A549 (cell line): ENCODE results near the gene ZC3H18. TPM values are rescaled to one million over a fixed set of nuclear protein-coding genes. Genes with fewer than 3 reads are reported as not detected.

Experiments used
- ATAC-seq, 2 experiments: fragments of 200-7000 bp in 1 of 2; fragments of >200 bp in 1 of 2; cut with Nextera tagmentation in 1 of 2; cut with Tn5 transposase in 1 of 2; 3 replicates each; pipeline versions ENCODE4 v1.8.0 to v1.9.1; 2018 to 2020; ENCODE audit warnings: mild to moderate bottlenecking in 1 of 2, moderate library complexity in 1 of 2
- CTCF ChIA-PET: fragments of 300-600 bp; sonication (Branson Sonifier 250); formaldehyde crosslinking; extraction: SDS; loops from one replicate; lab custom pipeline; 2021; ENCODE audit warnings: antibody characterized with exemption, inconsistent platforms; lab: Yijun Ruan, JAX
- POLR2A ChIA-PET: fragments of 350-600 bp; formaldehyde crosslinking; extraction: SDS; loops from one replicate; lab custom pipeline; 2021; ENCODE audit warnings: antibody characterized with exemption, inconsistent platforms; lab: Yijun Ruan, JAX
- DNase-seq, 2 experiments: peaks; one replicate each; pipeline versions ENCODE4 v3.0.0 to v3.0.0-alpha.2; 2011 to 2016; ENCODE audit warnings: low read depth in 1 of 2, low spot score in 1 of 2
- FAIRE-seq: peaks from 2 replicates; lab custom pipeline; 2011; peaks lifted over from hg19 to GRCh38; lab: Jason Lieb, UNC
- H3K27ac ChIP-seq, 2 experiments: fragments of >200 bp; sonication (Bioruptor Twin); formaldehyde crosslinking; 3 replicates each; pipeline ENCODE4 v1.5.1; 2016 to 2017
- H3K4me1 ChIP-seq: fragments of >200 bp; sonication (Bioruptor Twin); formaldehyde crosslinking; 3 replicates; pipeline ENCODE4 v1.6.1; 2016
- H3K4me2 ChIP-seq: fragments of >200 bp; sonication (Bioruptor Twin); formaldehyde crosslinking; 3 replicates; pipeline ENCODE4 v1.6.1; 2016
- H3K4me3 ChIP-seq: fragments of >200 bp; sonication (Bioruptor Twin); formaldehyde crosslinking; 3 replicates; pipeline ENCODE4 v1.5.1; 2016
- H3K9me3 ChIP-seq: fragments of >200 bp; sonication (Bioruptor Twin); formaldehyde crosslinking; 3 replicates; pipeline ENCODE4 v1.6.1; 2016
- ATOH8 ChIP-seq: fragments of 250-450 bp; sonication (Bioruptor Pico); IDR thresholded peaks from 2 replicates; pipeline ENCODE4 v1.5.0; 2020; ENCODE audit warnings: low read depth, mild to moderate bottlenecking, moderate library complexity
- BHLHE40 ChIP-seq: IDR thresholded peaks from 2 replicates; pipeline ENCODE4 v1.6.1; 2012; ENCODE audit warnings: low read depth, low read length, inconsistent platforms
- CBX2 ChIP-seq: fragments of 200-600 bp; sonication (generic); IDR thresholded peaks from 2 replicates; pipeline ENCODE4 v1.6.1; 2016; ENCODE audit warnings: low read depth, mild to moderate bottlenecking, borderline replicate concordance
- CHD2 ChIP-seq: fragments of 150-350 bp; IDR thresholded peaks from 2 replicates; pipeline ENCODE4 v1.6.1; 2014; ENCODE audit warnings: low read length; ENCODE audit not compliant: partially characterized antibody
- CHD4 ChIP-seq: fragments of 200-600 bp; sonication (generic); IDR thresholded peaks from 2 replicates; pipeline ENCODE4 v1.6.1; 2016; ENCODE audit warnings: antibody characterized with exemption, mild to moderate bottlenecking, borderline replicate concordance
- E2F6 ChIP-seq: IDR thresholded peaks from 2 replicates; pipeline ENCODE4 v1.6.1; 2012; ENCODE audit warnings: low read depth, borderline replicate concordance
- EHF ChIP-seq: fragments of 250-450 bp; sonication (Bioruptor Pico); IDR thresholded peaks from 2 replicates; pipeline ENCODE4 v1.5.0; 2020; ENCODE audit warnings: mild to moderate bottlenecking
- ELK1 ChIP-seq: fragments of 150-350 bp; IDR thresholded peaks from 2 replicates; pipeline ENCODE4 v1.6.1; 2014; ENCODE audit warnings: low read depth, mild to moderate bottlenecking, low read length
- ESRRA ChIP-seq: fragments of 150-350 bp; IDR thresholded peaks from 2 replicates; pipeline ENCODE4 v1.6.1; 2014; ENCODE audit warnings: mild to moderate bottlenecking, low read length, borderline replicate concordance
- FOSL2 ChIP-seq, 2 experiments: fragments of 450-650 bp in 1 of 2; fragments of >200 bp in 1 of 2; sonication (Bioruptor Twin) in 1 of 2; formaldehyde crosslinking; IDR thresholded peaks; 2 replicates each; pipeline versions ENCODE4 v1.5.0 to v1.6.1; 2016 to 2020; ENCODE audit warnings: mild to moderate bottlenecking in 1 of 2, moderate library complexity in 1 of 2
- HOXB13 ChIP-seq: fragments of 250-450 bp; sonication (Bioruptor Pico); IDR thresholded peaks from 2 replicates; pipeline ENCODE4 v1.5.0; 2020; ENCODE audit warnings: low read depth, mild to moderate bottlenecking, moderate library complexity
- JUN ChIP-seq, 2 experiments: fragments of >200 bp; sonication (Bioruptor Twin); formaldehyde crosslinking; IDR thresholded peaks; 2 replicates in 1 of 2; 3 replicates in 1 of 2; pipeline ENCODE4 v1.6.1; 2016 to 2017
- KDM1A ChIP-seq: fragments of 200-600 bp; sonication (generic); IDR thresholded peaks from 2 replicates; pipeline ENCODE4 v1.6.1; 2016; ENCODE audit warnings: low read depth, mild to moderate bottlenecking
- KDM5A ChIP-seq: fragments of 200-600 bp; sonication (generic); IDR thresholded peaks from 2 replicates; pipeline ENCODE4 v1.6.1; 2016; ENCODE audit warnings: antibody characterized with exemption, mild to moderate bottlenecking
- MAZ ChIP-seq: fragments of 150-350 bp; IDR thresholded peaks from 2 replicates; pipeline ENCODE4 v1.6.1; 2014; ENCODE audit warnings: antibody characterized with exemption, low read depth, low read length, borderline replicate concordance
- NFE2L2 ChIP-seq: fragments of 150-350 bp; conservative IDR thresholded peaks from 2 replicates; pipeline ENCODE4 v1.6.1; 2014; ENCODE audit warnings: low read length
- NPAS2 ChIP-seq: fragments of 250-450 bp; sonication (Bioruptor Pico); IDR thresholded peaks from 2 replicates; pipeline ENCODE4 v1.8.0; 2022; ENCODE audit warnings: mild to moderate bottlenecking, moderate library complexity, borderline replicate concordance
- PBX3 ChIP-seq: IDR thresholded peaks from 2 replicates; pipeline ENCODE4 v1.6.1; 2012
- POLR2A ChIP-seq: IDR thresholded peaks from 2 replicates; pipeline ENCODE4 v1.6.1; 2012; ENCODE audit warnings: mild to moderate bottlenecking, low read length
- POLR2AphosphoS2 ChIP-seq: conservative IDR thresholded peaks from 2 replicates; pipeline ENCODE4 v1.6.1; 2012; ENCODE audit warnings: low read length, improper control_type of control experiment, inconsistent platforms
- RARB ChIP-seq: fragments of 250-450 bp; sonication (Bioruptor Pico); IDR thresholded peaks from 2 replicates; pipeline ENCODE4 v1.8.0; 2021; ENCODE audit warnings: mild to moderate bottlenecking, moderate library complexity
- REST ChIP-seq: fragments of 200-600 bp; sonication (generic); IDR thresholded peaks from 2 replicates; pipeline ENCODE4 v1.6.1; 2016; ENCODE audit warnings: antibody characterized with exemption, mild to moderate bottlenecking, moderate library complexity
- TP53 ChIP-seq: fragments of 250-450 bp; sonication (Bioruptor Pico); IDR thresholded peaks from 2 replicates; pipeline ENCODE4 v1.5.0; 2021; ENCODE audit warnings: mild to moderate bottlenecking, moderate library complexity
- ZC3H11A ChIP-seq: fragments of 450-650 bp; IDR thresholded peaks from 2 replicates; pipeline ENCODE4 v1.6.1; 2014; ENCODE audit warnings: antibody characterized with exemption, mild to moderate bottlenecking
- ZFP36 ChIP-seq: fragments of 450-650 bp; IDR thresholded peaks from 2 replicates; pipeline ENCODE4 v1.6.1; 2014; ENCODE audit warnings: borderline replicate concordance; ENCODE audit not compliant: partially characterized antibody
- ZSCAN20 ChIP-seq: fragments of 250-450 bp; sonication (Bioruptor Pico); IDR thresholded peaks from 2 replicates; pipeline ENCODE4 v1.8.0; 2022; ENCODE audit warnings: mild to moderate bottlenecking, moderate library complexity
- WGBS: methylation state at CpG from one replicate; pipeline ENCODE4 v1.1.6; 2017; ENCODE audit errors: missing lambda C conversion rate; 5-methylcytosine and 5-hydroxymethylcytosine counted together
- polyA plus RNA-seq, 4 experiments: library from polyadenylated mRNA; depleted of rRNA in 3 of 4; stranded (reverse); fragments of >200 nt; fragmentation: RNase III in 1 of 4; extraction: RNeasy Plus Mini Kit Qiagen cat#74134 plus additional on column Dnase treatment in 1 of 4; gene quantifications; 2 replicates in 3 of 4; 3 replicates in 1 of 4; pipeline ENCODE4 v1.2.3, GENCODE V29; 2011 to 2017

The ZC3H18 gene
- polyA plus RNA-seq, 2 of the 4 experiments (the other 2 are of a cell fraction), result 21.1 to 48.2 TPM

- H3K4me2 ChIP-seq, result no peak overlapping the region
- ChIA-PET CTCF (interaction anchor here (1.0 to 1.5 kb wide), 3 partner anchors 9 to 58 kb away, joined by 3 to 5 read pairs (median 4); no protein-coding TSS in a partner anchor), POLR2A (no interaction called here)
- no peak overlapping the region for H3K27ac ChIP-seq
- DNase-seq (no peak), ATAC-seq (no peak), FAIRE-seq (no peak)
- no peaks in the 10 kb centered on the region for H3K9me3 ChIP-seq
- H3K4me1 ChIP-seq, result no peaks in the 10 kb centered on the region
- no peak overlapping the region for H3K4me3 ChIP-seq
- WGBS, result 96% methylated on average over 12 of the region's 12 CpGs
- TF ChIP-seq KDM5A (no peak), REST (no peak), ZSCAN20 (CRISPR knock-in tag) (no peak), E2F6 (no peak), MAZ (no peak), POLR2A (no peak), ATOH8 (CRISPR knock-in tag) (no peak), KDM1A (no peak), HOXB13 (CRISPR knock-in tag) (no peak), EHF (CRISPR knock-in tag) (no peak), CHD2 (no peak), POLR2AphosphoS2 (no peak), ELK1 (no peak), ZC3H11A (no peak), JUN (IDR thresholded peaks at IDR 0.05) (no peak), RARB (CRISPR knock-in tag) (no peak), TP53 (CRISPR knock-in tag) (no peak)
Observed at GRCh38 chr16:88616736-88617135, 46.5 kb downstream of the ZC3H18 start.

- ATAC-seq (no peak), FAIRE-seq (no peak), DNase-seq (no peak)
- H3K9me3 ChIP-seq, result no peaks in the 10 kb centered on the region
- no peaks in the 10 kb centered on the region for H3K4me1 ChIP-seq
- WGBS, result 94% methylated on average over 20 of the region's 20 CpGs
- no peak overlapping the region for H3K4me2 ChIP-seq
- TF ChIP-seq NPAS2 (CRISPR knock-in tag) (no peak), BHLHE40 (no peak), FOSL2 (IDR thresholded peaks at IDR 0.05) (no peak), FOSL2 (CRISPR knock-in tag; IDR thresholded peaks at IDR 0.05) (no peak), TP53 (CRISPR knock-in tag) (no peak), CHD4 (no peak), ATOH8 (CRISPR knock-in tag) (no peak), ZSCAN20 (CRISPR knock-in tag) (no peak), CBX2 (no peak), KDM5A (no peak), PBX3 (no peak), NFE2L2 (no peak), ZFP36 (no peak), ESRRA (no peak), JUN (IDR thresholded peaks at IDR 0.05) (no peak)
- POLR2A ChIA-PET, result no interaction called here
- no peak overlapping the region for H3K27ac ChIP-seq
- CTCF ChIA-PET, result interaction anchor here (1.0 to 1.5 kb wide), 3 partner anchors 8 to 59 kb away, joined by 3 to 5 read pairs (median 4); no protein-coding TSS in a partner anchor
- no peak overlapping the region for H3K4me3 ChIP-seq
Observed at GRCh38 chr16:88617268-88618031, 47.2 kb downstream of the ZC3H18 start.
